Ishikawa (cell line): Measurements from ENCODE around the gene PIP5K1C.

Experiments
- CEBPB ChIP-seq: IDR thresholded peaks from 2 replicates; pipeline ENCODE4 v1.6.1; 2012
- CREB1 ChIP-seq: IDR thresholded peaks from 2 replicates; pipeline ENCODE4 v1.6.1; 2012; ENCODE audit warnings: low read depth
- EGR1 ChIP-seq: IDR thresholded peaks from 2 replicates; pipeline ENCODE4 v1.6.1; 2012
- EP300 ChIP-seq: IDR thresholded peaks from 2 replicates; pipeline ENCODE4 v1.6.1; 2012; ENCODE audit warnings: borderline replicate concordance
- FOXM1 ChIP-seq: IDR thresholded peaks from 2 replicates; pipeline ENCODE4 v1.6.1; 2012; ENCODE audit warnings: low read depth, borderline replicate concordance
- NFIC ChIP-seq: IDR thresholded peaks from 2 replicates; pipeline ENCODE4 v1.6.1; 2012
- RAD21 ChIP-seq: IDR thresholded peaks from 2 replicates; pipeline ENCODE4 v1.6.1; 2012; ENCODE audit warnings: low read depth
- REST ChIP-seq: IDR thresholded peaks from 2 replicates; pipeline ENCODE4 v1.6.1; 2012; ENCODE audit warnings: low read depth, mild to moderate bottlenecking
- TAF1 ChIP-seq: IDR thresholded peaks from 2 replicates; pipeline ENCODE4 v1.6.1; 2012; ENCODE audit warnings: low read depth, mild to moderate bottlenecking
- TCF12 ChIP-seq: IDR thresholded peaks from 2 replicates; pipeline ENCODE4 v1.6.1; 2012; ENCODE audit warnings: low read depth
- TEAD4 ChIP-seq: IDR thresholded peaks from 2 replicates; pipeline ENCODE4 v1.6.1; 2012
- USF1 ChIP-seq: IDR thresholded peaks from 2 replicates; pipeline ENCODE4 v1.6.1; 2012
- YY1 ChIP-seq: IDR thresholded peaks from 2 replicates; pipeline ENCODE4 v1.6.1; 2012; ENCODE audit warnings: low read depth
- ZBTB7A ChIP-seq: IDR thresholded peaks from 2 replicates; pipeline ENCODE4 v1.6.1; 2012; ENCODE audit warnings: low read depth
- TF ChIP-seq, protein P1 (sequence below): IDR thresholded peaks from 2 replicates; pipeline ENCODE4 v1.6.1; 2012

Gene PIP5K1C

GRCh38 chr19:3632098-3632497 lies 68.2 kb downstream of the PIP5K1C start:
- TF ChIP-seq EGR1 = no peak
- no peak for TF ChIP-seq TEAD4
- no peak for TF ChIP-seq TCF12
- TF ChIP-seq EP300 = no peak
- TF ChIP-seq, protein P1, sequence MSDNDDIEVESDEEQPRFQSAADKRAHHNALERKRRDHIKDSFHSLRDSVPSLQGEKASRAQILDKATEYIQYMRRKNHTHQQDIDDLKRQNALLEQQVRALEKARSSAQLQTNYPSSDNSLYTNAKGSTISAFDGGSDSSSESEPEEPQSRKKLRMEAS = no peak
- TF ChIP-seq ZBTB7A = no peak
- TF ChIP-seq TAF1 = no peak
- no peak for TF ChIP-seq USF1
- no peak for TF ChIP-seq RAD21
- no peak for TF ChIP-seq REST
- no peak for TF ChIP-seq FOXM1
- no peak for TF ChIP-seq CREB1
- TF ChIP-seq CEBPB = no peak
- TF ChIP-seq NFIC = no peak
- no peak for TF ChIP-seq YY1

GRCh38 chr19:3631053-3631861 lies 69.0 kb downstream of the PIP5K1C start:
- no peak for TF ChIP-seq EGR1
- TF ChIP-seq ZBTB7A = no peak
- no peak for TF ChIP-seq FOXM1
- TF ChIP-seq TAF1 = no peak
- TF ChIP-seq REST = no peak
- TF ChIP-seq, protein P1 = no peak
- no peak for TF ChIP-seq YY1
- TF ChIP-seq NFIC = no peak
- no peak for TF ChIP-seq USF1
- TF ChIP-seq RAD21 = no peak
- no peak for TF ChIP-seq CEBPB
- TF ChIP-seq TEAD4 = no peak
- TF ChIP-seq EP300 = no peak

GRCh38 chr19:3627351-3627723 lies 72.9 kb downstream of the PIP5K1C start:
- TF ChIP-seq YY1 (no peak), NFIC (no peak), RAD21 (no peak), CREB1 (no peak), EP300 (no peak), ZBTB7A (no peak), EGR1 (no peak), CEBPB (no peak), USF1 (no peak), FOXM1 (no peak), REST (no peak), TAF1 (no peak)
- TF ChIP-seq, protein P1 = no peak
